ENCODE data around the gene SLIT1.

SLIT1 gene

GRCh38 chr10:97018251-97019212 is 167.2 kb downstream of the SLIT1 start:
- DNase-seq = no peak

DNA sequence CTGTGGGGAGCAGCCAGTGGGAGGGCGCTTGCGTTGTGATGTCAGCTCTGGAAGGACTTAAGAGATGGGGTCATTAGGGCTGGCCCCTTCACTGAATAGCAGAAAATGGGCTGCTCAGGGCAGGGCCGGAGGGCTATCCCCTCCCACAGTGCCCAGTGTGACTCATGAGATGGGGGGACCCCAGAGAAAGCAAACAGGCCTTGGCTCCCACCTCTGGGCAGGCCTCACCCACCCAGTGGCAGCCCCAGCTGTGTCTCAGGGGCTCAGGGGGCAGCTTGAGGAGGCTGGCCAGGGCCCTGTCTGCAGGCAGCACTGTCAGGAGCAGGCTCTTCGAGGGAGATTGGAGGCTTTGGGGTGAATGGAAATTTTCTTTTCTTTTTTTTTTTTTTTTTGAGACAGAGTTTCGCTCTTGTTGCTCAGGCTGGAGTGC is 168.3 kb downstream of the SLIT1 start:
- no peak for DNase-seq

DNA sequence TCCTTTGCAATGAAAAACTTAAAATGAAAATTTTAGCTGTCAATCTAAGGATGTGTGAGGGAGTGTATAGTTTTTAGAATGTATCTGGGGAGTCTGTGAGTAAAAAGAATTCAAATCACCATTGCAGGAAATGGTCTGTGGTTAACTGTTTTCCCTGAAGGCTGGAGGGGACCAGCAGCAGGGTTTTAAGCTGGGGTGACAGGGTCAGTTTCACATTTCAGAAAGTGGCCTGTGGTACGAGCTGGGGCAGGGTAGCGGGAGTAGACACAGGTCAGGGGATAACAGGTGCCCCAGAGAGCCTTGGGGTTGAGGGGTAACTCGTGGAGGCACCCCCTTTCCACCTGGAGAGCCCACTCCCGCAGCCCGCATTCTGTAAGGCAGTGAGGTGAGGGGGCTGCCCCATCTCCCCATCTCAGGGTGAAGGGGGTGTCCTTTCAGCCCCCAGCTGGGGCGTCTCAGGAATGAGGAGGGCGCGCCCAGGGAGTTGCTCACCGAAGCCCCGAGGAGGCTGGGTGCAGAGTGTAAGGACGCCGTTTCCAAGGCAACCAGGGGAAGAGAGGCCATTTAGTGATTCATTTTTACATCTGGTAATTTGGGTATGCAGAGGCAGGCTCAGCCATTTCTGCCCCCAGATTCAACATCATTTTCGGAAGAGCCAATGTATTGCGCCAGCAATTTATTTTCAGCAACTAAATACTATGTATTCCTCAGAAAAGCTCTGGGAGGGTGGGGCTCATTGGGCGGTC is 168.9 kb downstream of the SLIT1 start:
- no peak for DNase-seq

DNA sequence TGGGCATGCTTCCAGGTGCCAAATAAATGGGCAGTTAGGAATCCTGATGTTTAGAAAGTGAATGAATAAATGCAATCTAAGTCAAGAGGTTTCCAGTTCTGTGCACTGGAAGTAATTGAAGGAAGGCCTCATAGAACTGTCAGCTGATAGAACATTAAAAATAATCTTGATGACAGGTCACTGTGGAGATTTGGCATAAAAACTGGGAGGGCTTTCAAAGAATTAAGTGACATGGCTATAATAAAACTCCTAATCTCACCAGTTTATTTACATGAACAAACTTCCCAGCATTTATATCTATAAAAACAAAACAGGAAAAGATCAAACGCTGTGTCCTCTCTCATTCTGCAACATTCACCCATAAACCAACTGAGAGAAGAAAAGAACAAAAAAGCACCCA is 170.5 kb downstream of the SLIT1 start:
- no peak for DNase-seq

- no peak for DNase-seq
Measured at GRCh38 chr10:97013983-97014382, 171.8 kb downstream of the SLIT1 start.

DNA sequence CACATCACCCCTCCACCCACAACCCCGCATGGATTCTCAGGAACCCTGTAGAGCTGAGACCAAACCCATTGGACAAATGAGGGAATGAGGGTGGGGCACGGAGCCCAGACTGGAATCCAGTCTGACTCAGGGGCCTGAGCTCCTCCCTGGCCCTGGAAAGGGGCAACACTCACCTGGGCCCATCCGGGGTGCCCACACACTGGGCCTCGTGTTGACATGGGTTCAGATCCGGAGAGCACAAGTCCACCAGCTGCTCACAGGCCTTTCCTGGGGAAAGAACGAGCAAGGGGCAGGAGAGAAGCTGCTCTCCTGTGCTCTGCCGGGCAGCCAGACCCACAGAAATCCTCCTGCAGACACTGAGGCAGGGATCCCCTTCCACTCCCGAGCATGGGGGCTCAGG is 172.2 kb downstream of the SLIT1 start:
- no peak for DNase-seq

DNA sequence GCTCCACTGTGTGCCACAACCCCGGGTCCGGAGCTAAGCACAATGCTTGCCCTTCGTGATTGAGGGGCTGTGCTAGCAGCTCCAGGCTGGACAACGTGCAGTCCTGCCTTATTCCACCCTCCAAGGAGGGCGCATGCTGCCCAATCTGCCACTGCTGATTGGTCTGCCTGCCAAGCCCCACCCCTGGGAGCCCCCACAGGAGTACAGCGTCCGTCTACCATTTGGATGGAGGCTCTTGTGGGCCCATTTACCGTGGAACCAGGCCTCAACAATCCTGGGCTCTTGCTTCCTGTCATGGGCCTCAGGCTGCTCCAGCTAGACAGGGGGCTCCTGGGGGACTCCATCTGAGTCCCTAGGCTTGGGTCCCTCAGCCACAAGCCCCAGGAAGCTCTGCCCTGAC is 173.3 kb downstream of the SLIT1 start:
- no peak for DNase-seq

DNA sequence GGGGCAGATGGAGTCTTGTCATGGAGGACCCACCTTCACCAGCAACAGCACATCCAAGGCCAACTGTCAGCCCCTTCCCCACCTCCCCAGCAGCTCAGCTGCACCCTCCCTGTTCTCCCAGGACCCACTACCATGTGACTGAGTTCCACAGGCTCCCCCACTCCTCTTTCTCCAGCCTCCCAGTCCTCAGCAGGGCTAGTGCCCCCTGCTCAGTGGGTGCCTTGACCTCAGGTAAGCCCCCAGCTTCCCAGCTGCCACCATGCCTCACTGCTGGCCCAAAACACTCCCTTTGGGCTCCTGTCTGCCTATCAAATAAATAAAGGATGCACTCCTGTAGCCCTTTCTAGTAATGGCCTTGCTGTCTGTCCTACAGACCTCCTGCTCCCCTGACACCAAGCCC is 174.4 kb downstream of the SLIT1 start:
- DNase-seq = no peak

DNA sequence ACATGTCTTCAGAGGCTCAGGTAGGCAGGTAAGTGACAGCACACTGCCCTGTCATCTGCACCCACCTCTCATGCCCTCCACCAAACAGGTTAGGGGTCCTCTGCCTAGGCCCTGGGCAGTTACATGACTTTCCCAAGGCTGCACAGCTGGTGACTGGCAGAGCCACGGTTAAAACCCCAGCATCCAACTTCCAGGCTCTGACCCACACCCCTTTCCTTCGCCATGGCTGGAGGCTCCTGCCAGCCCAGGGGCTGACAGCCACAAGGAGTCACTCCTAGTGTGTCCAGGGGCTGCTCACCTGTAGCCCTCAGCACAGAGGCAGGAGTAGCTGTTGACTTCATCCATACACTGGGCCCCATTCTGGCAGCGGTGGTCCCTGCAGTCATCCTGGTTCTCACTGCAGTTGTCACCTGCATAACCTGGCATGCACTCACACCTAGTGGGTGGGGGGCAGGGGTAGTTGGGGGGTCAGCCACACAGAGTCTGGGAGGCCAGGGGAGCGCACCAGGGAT is 175.0 kb downstream of the SLIT1 start:
- no peak for DNase-seq

DNA sequence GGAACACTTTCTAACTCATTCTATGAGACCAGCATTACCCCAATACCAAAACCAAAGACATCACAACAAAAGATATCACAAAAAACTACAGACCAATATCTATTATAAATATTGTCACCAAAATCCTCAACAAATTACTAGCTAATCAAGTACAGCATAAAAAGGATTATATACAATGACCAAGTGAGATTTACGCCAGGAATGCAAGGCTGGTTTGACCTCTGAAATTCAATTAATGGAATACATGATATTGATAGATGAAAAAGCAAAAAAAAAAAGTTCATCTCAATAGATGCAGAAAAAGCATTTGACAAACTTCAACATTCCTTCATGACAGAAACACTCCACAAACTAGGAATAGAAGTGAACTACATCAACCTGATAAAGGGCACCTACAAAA is 178.3 kb downstream of the SLIT1 start:
- DNase-seq = no peak

GRCh38 chr10:97006364-97006763 is 179.4 kb downstream of the SLIT1 start:
- DNase-seq = no peak

DNA sequence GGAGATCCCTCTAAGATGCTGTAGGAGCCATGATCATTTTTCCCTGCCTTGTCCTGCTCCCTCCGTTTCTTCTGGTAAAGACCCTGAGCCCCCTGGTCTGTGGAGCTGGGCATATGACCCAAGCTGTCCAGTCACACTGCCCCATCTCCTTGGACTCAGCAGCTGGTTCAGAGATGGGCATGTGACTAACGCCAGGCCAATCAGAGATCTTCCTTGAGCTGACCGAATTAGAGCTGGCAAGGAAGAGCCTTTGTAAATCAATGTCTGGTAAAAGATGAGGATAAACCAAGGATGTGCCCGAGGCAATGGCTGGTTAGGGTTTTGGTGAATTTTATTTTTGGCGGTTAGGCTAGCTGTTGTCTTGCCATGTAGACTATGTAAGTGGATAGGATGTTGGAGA is 180.4 kb downstream of the SLIT1 start:
- DNase-seq = no peak

GRCh38 chr10:97004591-97004990 is 181.2 kb downstream of the SLIT1 start:
- DNase-seq = no peak

- DNase-seq = peak; percentile 15
Measured at GRCh38 chr10:97003804-97004201, 182.0 kb downstream of the SLIT1 start.

DNA sequence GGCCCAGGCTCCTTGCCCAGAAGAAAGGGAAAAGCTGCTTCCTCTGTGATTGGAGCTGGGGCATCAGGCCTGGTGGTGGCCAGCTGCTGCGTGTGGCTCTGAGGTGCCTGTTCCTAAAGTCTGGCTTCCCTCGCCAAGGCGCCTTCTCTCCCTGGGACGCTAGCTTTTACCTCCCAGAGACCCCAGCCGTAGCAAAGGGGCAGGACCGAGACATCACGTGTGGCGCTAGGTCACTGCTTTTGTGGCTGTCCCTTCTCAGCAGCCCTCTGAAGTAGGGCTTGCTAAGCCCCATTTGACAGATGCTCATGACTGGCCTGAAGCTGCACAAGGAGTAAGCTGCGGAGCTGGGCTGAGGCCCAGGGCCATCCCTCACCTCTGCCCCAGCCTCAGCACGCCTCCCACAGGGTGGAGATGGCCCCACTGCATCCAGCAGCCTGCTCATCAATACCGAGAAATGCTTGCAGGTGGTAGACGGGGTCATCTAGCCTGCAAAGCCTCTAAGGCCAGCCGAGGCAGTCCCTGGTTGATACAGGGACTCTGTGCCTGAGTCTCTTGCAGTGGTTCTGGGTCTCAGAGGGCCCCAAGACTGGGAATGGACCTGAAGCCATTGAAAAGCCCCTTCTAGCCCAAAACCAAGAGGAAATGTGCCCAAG is 182.5 kb downstream of the SLIT1 start:
- DNase-seq = no peak

DNA sequence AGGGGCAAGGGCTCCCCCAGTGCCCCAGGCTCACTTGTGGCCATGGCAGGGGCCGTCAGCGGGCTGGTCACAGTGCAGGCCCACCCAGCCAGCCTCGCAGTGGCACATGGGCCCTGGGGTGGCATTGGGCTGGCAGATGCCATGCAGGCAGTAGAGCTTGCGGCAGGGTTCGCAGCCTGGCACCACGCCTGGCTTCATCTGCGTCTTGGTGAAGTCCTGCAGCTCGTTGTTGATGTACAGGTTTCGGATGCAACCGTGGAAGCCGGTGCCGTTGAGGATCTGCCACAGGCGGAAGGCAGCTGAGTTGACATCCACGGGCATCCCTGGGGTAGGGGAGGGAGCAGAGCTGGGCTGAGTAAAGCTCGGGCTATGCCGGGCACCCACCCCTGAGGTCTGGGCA is 183.1 kb downstream of the SLIT1 start:
- no peak for DNase-seq

- no peak for DNase-seq
Measured at GRCh38 chr10:97001183-97001991, 184.4 kb downstream of the SLIT1 start.

GRCh38 chr10:97000487-97001182 is 185.1 kb downstream of the SLIT1 start:
- peak; percentile 52 for DNase-seq

DNA sequence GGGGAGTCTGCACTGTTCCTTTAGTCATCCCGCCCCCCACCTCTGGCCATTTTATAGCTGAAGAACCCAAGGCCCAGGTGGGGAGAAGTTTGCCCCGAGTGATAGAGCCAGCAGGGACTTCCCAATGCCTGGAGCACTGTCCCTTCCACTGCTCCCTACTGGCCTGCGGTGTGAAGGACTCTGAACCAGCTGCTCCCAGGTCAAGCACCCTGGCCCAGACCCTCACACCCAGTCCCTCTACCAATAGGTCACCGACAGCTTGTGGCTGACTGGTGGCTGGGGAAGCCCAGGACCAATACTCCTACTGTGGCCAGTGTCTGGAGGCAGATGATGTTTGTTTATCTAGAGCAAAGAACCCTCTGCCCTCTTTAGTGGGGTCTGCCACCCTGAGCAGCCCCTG is 185.8 kb downstream of the SLIT1 start:
- no peak for DNase-seq

DNA sequence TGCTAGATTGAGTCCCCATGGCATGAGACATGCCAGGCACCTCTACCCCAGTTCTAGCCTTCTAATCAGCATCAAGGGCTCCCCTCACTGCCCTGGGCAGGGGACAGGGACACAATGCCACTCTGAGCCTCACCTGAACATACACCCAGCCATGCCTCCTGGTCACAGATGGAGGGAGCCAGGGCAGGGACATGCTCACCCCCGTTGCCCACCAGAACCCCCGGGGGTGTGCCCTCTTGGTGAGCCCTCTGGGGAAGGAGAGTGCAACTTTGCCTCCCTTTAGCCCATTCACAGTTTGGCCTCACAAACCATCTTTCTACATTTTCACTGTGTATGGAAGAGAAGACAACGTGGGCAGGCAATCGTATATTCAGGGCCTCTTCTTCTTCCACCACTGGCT is 186.4 kb downstream of the SLIT1 start:
- DNase-seq = no peak

- DNase-seq = no peak
Measured at GRCh38 chr10:96998329-96998888, 187.3 kb downstream of the SLIT1 start.
